Omental fat pad (tissue), 4 donors: ENCODE measurements around the gene PGRMC2. TPM values are rescaled to one million over a fixed set of nuclear protein-coding genes. Genes with fewer than 3 reads are reported as not detected.

ENCODE experiments used
- ATAC-seq: fragments of 150-250 bp; one replicate; pipeline ENCODE4 v1.9.1; 2016; ENCODE audit warnings: mild to moderate bottlenecking, moderate library complexity; ENCODE audit not compliant: low FRiP score
- DNase-seq: peaks from one replicate; pipeline ENCODE4 v3.0.0-alpha.2; 2019; ENCODE audit warnings: low spot score
- CTCF ChIP-seq, 3 donors: fragments of 450-650 bp; IDR thresholded peaks; one replicate each; pipeline ENCODE4 v1.5.1; 2016 to 2017; ENCODE audit warnings: antibody characterized with exemption in 3 of 3, mild to moderate bottlenecking in 3 of 3, moderate library complexity in 2 of 3
- total RNA-seq, 4 donors: library from RNA; depleted of rRNA; stranded (reverse); fragments of >200 nt; gene quantifications; one replicate each; pipeline ENCODE4 v1.1.0, GENCODE V29; 2016

PGRMC2 gene
- total RNA-seq, 4 donors from 2014 or later: 34.8 to 77.4 (median 56.9) TPM

DNA sequence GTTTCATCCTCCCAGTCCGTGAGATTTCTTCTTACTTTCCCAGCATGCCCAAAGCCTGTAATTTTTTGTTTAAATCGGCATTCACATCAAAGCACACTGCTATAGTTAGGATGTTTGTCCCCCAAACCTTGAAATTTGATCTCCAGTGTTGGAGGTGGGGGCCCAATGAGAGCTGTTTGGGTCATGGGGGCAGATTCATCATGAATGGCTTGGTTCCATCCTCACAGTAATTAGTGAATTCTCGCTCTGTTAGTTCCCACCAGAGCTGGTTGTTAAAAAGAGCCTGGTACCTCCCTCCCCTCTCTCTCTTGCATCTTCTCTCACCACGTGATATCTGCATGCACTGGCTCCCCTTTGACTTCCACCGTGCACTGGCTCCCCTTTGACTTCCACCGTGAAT, 40.5 kb upstream of the PGRMC2 start:
- no peak for TF ChIP-seq CTCF (IDR thresholded peaks at IDR 0.05)
- DNase-seq (no peak), ATAC-seq (no peak)

GRCh38 chr4:128323401-128323800, 35.8 kb upstream of the PGRMC2 start:
- ATAC-seq (no peak), DNase-seq (no peak)
- no peak for TF ChIP-seq CTCF (IDR thresholded peaks at IDR 0.05)

GRCh38 chr4:128322986-128323385, 35.4 kb upstream of the PGRMC2 start:
- ATAC-seq (no peak), DNase-seq (no peak)
- TF ChIP-seq CTCF (IDR thresholded peaks at IDR 0.05): no peak

DNA sequence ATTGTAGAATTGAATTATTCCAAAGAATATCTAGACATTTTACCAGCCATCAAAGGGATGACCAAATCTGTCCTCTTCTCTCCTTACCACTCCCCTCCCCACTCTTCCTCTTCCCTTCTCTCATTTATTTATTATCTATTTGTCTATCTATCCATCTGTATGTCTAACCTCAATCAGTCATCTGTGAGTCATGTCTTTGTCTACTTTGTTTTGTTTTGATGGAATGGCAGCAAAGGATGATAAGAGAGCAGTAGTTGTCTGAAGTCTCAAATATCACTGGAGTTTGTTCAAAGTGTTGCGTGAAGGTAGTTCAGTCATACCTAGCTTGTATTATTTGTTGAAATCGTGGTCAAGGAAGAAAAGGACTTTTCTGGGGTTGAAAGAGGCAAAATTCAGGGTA, 34.7 kb upstream of the PGRMC2 start:
- DNase-seq (no peak), ATAC-seq (no peak)
- no peak for TF ChIP-seq CTCF (IDR thresholded peaks at IDR 0.05)

GRCh38 chr4:128320656-128321055, 33.0 kb upstream of the PGRMC2 start:
- TF ChIP-seq CTCF (IDR thresholded peaks at IDR 0.05): no peak
- no peak for DNase-seq
- no peak for ATAC-seq

DNA sequence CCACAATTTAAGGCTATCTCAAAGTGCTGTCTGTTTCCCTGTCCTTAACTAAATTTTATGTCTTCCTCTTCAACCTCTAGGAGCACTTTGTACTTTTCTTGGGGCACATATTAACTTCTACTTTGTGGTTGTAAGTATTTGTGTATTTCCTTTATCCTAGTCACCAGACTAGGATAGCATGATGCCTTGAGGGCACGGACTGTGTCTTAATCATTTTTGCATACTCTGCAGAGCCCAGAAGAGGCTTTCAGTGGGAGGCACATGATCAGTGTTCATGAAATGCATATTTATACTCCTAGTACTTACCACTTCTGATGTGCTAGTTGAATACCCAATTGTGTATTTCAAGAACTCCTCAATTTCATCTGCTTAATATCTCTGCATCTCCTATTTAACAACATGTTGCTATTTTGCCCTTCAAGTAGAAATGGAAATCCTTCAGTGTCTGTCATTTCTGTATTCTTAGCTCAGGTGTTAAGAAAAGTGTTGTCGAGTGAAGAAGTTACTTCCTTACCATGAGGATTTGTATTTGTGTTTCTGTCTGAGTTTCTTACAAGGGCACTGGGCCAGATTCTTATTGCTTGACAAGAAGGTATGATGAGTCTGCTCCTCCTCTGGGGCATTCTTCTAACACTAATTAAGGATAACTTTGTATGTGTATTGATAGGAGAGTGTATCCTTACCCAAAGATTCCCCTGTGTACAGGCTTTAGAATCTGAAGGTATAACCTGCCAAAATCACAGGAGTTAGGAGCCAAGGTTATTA, 28.3 kb upstream of the PGRMC2 start:
- no peak for TF ChIP-seq CTCF (IDR thresholded peaks at IDR 0.05)
- no peak for DNase-seq
- no peak for ATAC-seq
